Renal cortical epithelial cell (primary cell): ENCODE results near the gene ARHGAP30. TPM values are rescaled to one million over a fixed set of nuclear protein-coding genes. Genes with fewer than 3 reads are reported as not detected.

Experiments
- DNase-seq: peaks from one replicate; pipeline ENCODE4 v3.0.0-alpha.2; 2011; ENCODE audit warnings: low read depth
- total RNA-seq: library from RNA; depleted of rRNA; stranded (reverse); fragments of >200 nt; gene quantifications from 2 replicates; pipeline ENCODE4 v1.2.3, GENCODE V29; 2014

The ARHGAP30 gene
- total RNA-seq, 1 donor from 2014 or later, result not detected

- DNase-seq, result no peak
These were observed 20.2 kb upstream of the ARHGAP30 start for GRCh38 chr1:161089938-161090337.

- no peak for DNase-seq
These were observed 19.7 kb upstream of the ARHGAP30 start, which contains the start of gene NECTIN4 for GRCh38 chr1:161089251-161089924. Gene NECTIN4 (minus strand): TSS chr1:161089558. CDS start chr1:161089296, 262 bp downstream.

GRCh38 chr1:161088587-161089110 is 19.0 kb upstream of the ARHGAP30 start:
- peak; percentile 67 for DNase-seq

- DNase-seq, result no peak
These were observed 16.8 kb upstream of the ARHGAP30 start for GRCh38 chr1:161086457-161086856.

GRCh38 chr1:161085165-161085564 is 15.5 kb upstream of the ARHGAP30 start:
- DNase-seq, result no peak

- DNase-seq, result no peak
These were observed 14.9 kb upstream of the ARHGAP30 start for GRCh38 chr1:161084597-161084988.

GRCh38 chr1:161083748-161084596 is 14.3 kb upstream of the ARHGAP30 start:
- DNase-seq, result no peak

- DNase-seq, result peak; percentile 95
These were observed 13.5 kb upstream of the ARHGAP30 start for GRCh38 chr1:161082996-161083747.

GRCh38 chr1:161082483-161082882 is 12.8 kb upstream of the ARHGAP30 start:
- no peak for DNase-seq

GRCh38 chr1:161081519-161081918 is 11.8 kb upstream of the ARHGAP30 start:
- no peak for DNase-seq

GRCh38 chr1:161080441-161081405 is 11.0 kb upstream of the ARHGAP30 start:
- DNase-seq, result no peak

GRCh38 chr1:161079436-161080110 is 9.9 kb upstream of the ARHGAP30 start:
- DNase-seq, result no peak

- DNase-seq, result no peak
These were observed 7.7 kb upstream of the ARHGAP30 start for GRCh38 chr1:161077426-161077825.

- no peak for DNase-seq
These were observed 6.7 kb upstream of the ARHGAP30 start for GRCh38 chr1:161076410-161076809.

GRCh38 chr1:161074676-161075368 is 5.1 kb upstream of the ARHGAP30 start:
- DNase-seq, result no peak

- DNase-seq, result no peak
These were observed 3.9 kb upstream of the ARHGAP30 start for GRCh38 chr1:161073474-161074121.

- no peak for DNase-seq
These were observed 3.2 kb upstream of the ARHGAP30 start for GRCh38 chr1:161072751-161073449.

GRCh38 chr1:161071886-161072371 is 2.2 kb upstream of the ARHGAP30 start:
- peak; percentile 27 for DNase-seq
